Measurements from ENCODE around the gene EEFSEC. TPM values are rescaled to one million over a fixed set of nuclear protein-coding genes. Genes with fewer than 3 reads are reported as not detected.

The EEFSEC gene
- total and polyA plus RNA-seq, 2 of the 8 experiments (the other 6 are each of a cell fraction or from before 2014, with no cell fraction given) = 13.1 to 19.8 TPM

DNA sequence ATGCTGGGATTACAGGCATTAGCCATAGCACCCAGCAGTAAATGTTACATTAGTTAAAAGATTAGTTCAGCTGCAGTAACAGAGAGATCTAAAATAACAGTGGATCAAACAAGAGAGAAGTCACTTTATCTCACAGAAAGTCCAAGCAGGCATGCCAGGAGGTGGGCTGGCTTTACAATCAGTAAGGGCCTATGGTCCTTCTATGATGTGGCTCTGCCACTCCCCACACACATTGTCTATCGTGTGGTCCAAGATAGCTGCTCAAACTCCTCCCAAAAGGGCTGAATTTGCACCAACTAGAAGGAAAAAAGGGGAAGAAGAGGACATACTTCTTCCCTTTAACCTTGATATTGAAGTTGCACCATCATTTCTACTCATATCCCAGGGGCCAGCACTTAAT, 25.0 kb upstream of the EEFSEC start:
- Histone ChIP-seq H3K23ac (ENCODE audit: insufficient read length) (no peak overlapping the region), H3K27me3 (replicated peaks in 1 of 4; ENCODE audit: control insufficient read depth in 3 of 4, extremely low read depth in 1 of 4, insufficient read depth in 3 of 4, low read length in 3 of 4) (peaks cover 0 to 4% (median 0%) of the 10 kb centered on the region in 4 experiments; a peak in 1 of 7 replicates), H4K8ac (ENCODE audit: extremely low read depth, insufficient read depth, low read length) (no peak overlapping the region), H2AK5ac (ENCODE audit: low read depth, low read length) (no peak overlapping the region), H3K36me3 (ENCODE audit: control insufficient read depth in 2 of 4, insufficient read depth in 4 of 4, low read length in 3 of 4) (no peaks in the 10 kb centered on the region), H2BK12ac (ENCODE audit: low read depth, low read length) (no peak overlapping the region), H3K4me3 (ENCODE audit: extremely low read depth in 1 of 4, insufficient read depth in 2 of 4, low read depth in 3 of 4, low read length in 4 of 4) (no peak overlapping the region), H4K20me1 (replicated peaks in 1 of 2; ENCODE audit: control insufficient read depth in 1 of 2, insufficient read depth in 2 of 2, low read length in 2 of 2) (no peaks in the 10 kb centered on the region), H2BK5ac (ENCODE audit: low read depth, low read length) (no peak overlapping the region), H2BK20ac (ENCODE audit: low read length) (no peak overlapping the region), H3K14ac (ENCODE audit: insufficient read length) (no peak overlapping the region), H3K79me2 (ENCODE audit: control insufficient read depth in 1 of 2, insufficient read depth in 2 of 2, low read length in 2 of 2) (no peaks in the 10 kb centered on the region), H2BK120ac (replicated peaks; ENCODE audit: low read depth, low read length) (no peak overlapping the region), H2AFZ (ENCODE audit: low read length) (no peak overlapping the region), H3K56ac (replicated peaks; ENCODE audit: insufficient read length, low read depth, low read length) (no peak overlapping the region), H3K9ac (replicated peaks in 1 of 4; ENCODE audit: extremely low read depth in 1 of 4, low read depth in 3 of 4, low read length in 3 of 4) (no peak overlapping the region), H2BK15ac (ENCODE audit: low read length) (no peak overlapping the region), H4K5ac (ENCODE audit: insufficient read length, low read depth, low read length) (no peak overlapping the region), H4K91ac (replicated peaks; ENCODE audit: insufficient read length, low read length) (no peak overlapping the region), H3K18ac (ENCODE audit: extremely low read depth, low read length) (no peak overlapping the region), H3K4ac (replicated peaks; ENCODE audit: insufficient read length, low read depth, low read length) (no peak overlapping the region), H3K4me1 (replicated peaks in 1 of 4; ENCODE audit: control insufficient read depth in 3 of 4, insufficient read depth in 4 of 4, low read length in 3 of 4) (no peaks in the 10 kb centered on the region; a peak in 1 of 7 replicates), H3K23me2 (ENCODE audit: low read depth, low read length) (peaks cover 2% of the 10 kb centered on the region; the same call in 1 of the 2 replicates), H3K79me1 (ENCODE audit: low read depth, low read length) (no peaks in the 10 kb centered on the region), H3K27ac (ENCODE audit: low read depth, low read length) (no peak overlapping the region), H3K9me3 (ENCODE audit: insufficient read depth in 2 of 2, low read depth in 1 of 2, low read length in 1 of 2) (no peaks in the 10 kb centered on the region), H3K4me2 (ENCODE audit: insufficient read depth in 1 of 2, low read depth in 2 of 2, low read length in 2 of 2) (no peak overlapping the region)
- WGBS, 2 experiments (ENCODE audit: extremely low coverage in 1 of 2, insufficient coverage in 1 of 2, insufficient read length in 1 of 2, insufficient replicate concordance in 2 of 2, low coverage in 1 of 2, low lambda C conversion rate in 2 of 2, missing lambda C conversion rate in 1 of 2) = 71% methylated on average over 1 of the region's 1 CpG; no CpG with 5 or more reads in 1 of the 2 experiments
- CTCF ChIA-PET (ENCODE audit: partially characterized antibody) = no interaction called here
- no peak for TF ChIP-seq POLR2A (IDR thresholded peaks at IDR 0.05; ENCODE audit: control extremely low read depth in 1 of 2, low read depth in 2 of 2, low read length in 2 of 2)
- TF ChIP-seq TEAD4 (IDR thresholded peaks at IDR 0.05; ENCODE audit: low read depth, low read length) = no peak
- no peak for TF ChIP-seq ASH2L (IDR thresholded peaks at IDR 0.05; ENCODE audit: low read length)
- no peak for TF ChIP-seq HDAC2 (IDR thresholded peaks at IDR 0.05; ENCODE audit: borderline replicate concordance in 1 of 2, low read depth in 2 of 2, low read length in 2 of 2)
- no peak for TF ChIP-seq CREB1 (IDR thresholded peaks at IDR 0.05)
- TF ChIP-seq BCL11A (IDR thresholded peaks at IDR 0.05; ENCODE audit: low read depth in 2 of 2, low read length in 2 of 2) = no peak
- TF ChIP-seq SIRT6 (IDR thresholded peaks at IDR 0.05; ENCODE audit: low read length) = no peak
- no peak for TF ChIP-seq CTBP2 (IDR thresholded peaks at IDR 0.05; ENCODE audit: borderline replicate concordance, insufficient read depth, insufficient read length, low read length)
- TF ChIP-seq TAF1 (IDR thresholded peaks at IDR 0.05; ENCODE audit: low read depth, low read length) = no peak
- no peak for TF ChIP-seq SRF (IDR thresholded peaks at IDR 0.05; ENCODE audit: low read depth, low read length)
- no peak for TF ChIP-seq YY1 (IDR thresholded peaks at IDR 0.05; ENCODE audit: low read depth, low read length)
- no peak for TF ChIP-seq NANOG (IDR thresholded peaks at IDR 0.05; ENCODE audit: insufficient read depth, low read depth, low read length, poor library complexity, severe bottlenecking)
- POLR2A ChIA-PET (ENCODE audit: partially characterized antibody) = no interaction called here
- DNase-seq (ENCODE audit: low read depth in 1 of 2, low spot score in 2 of 2) (no peak), FAIRE-seq (no peak)
